NCI-H748 (cell line): ENCODE results near the gene BAK1.
"Not testable (repeated sequence)": the region's sequence is repeated elsewhere in the genome, so short reads cannot be mapped to it uniquely, and the experiment has no call there.

Experiments used
- DNase-seq: peaks from one replicate; lab custom pipeline; 2025; ENCODE audit not compliant: unreplicated experiment; lab: John Stamatoyannopoulos, UW

Gene BAK1

DNA sequence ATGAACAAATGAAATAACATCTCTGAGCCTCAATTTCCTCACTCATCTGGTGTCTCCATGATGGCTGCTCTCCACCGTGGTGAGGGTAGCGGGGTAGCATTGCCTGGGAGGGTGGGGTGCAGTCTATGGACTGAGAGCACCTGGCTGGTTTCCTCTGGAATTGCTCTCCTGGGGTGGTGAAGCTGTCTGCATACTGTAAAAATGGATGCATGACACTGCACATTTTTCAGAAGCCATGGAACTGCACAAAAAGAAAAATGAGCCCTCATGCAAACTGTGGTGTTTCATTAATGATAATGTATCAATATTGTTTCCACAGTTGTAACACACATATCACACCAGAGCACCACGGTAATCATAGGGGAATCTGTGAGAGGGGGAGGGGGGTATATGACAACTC, 28.9 kb upstream of the BAK1 start:
- DNase-seq, result no peak

DNA sequence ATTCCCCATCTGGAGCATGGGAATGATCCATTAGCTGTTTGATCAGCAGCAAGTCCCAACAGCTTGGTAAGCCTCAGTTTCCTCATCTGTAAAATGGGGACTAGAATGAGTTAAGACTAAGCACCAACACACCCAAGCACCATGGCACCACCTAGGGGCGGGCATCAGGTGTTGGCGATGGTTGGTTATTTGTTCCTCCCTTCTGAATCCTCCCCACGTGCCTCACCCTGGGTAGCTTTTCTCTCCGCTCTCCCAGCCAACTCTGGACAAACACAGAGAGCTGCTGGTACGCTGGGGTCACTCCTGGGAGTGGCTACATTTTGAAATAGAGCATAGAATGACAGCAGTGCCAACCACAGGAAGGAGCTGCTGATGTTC, 27.7 kb upstream of the BAK1 start:
- peak; percentile 27 for DNase-seq

DNA sequence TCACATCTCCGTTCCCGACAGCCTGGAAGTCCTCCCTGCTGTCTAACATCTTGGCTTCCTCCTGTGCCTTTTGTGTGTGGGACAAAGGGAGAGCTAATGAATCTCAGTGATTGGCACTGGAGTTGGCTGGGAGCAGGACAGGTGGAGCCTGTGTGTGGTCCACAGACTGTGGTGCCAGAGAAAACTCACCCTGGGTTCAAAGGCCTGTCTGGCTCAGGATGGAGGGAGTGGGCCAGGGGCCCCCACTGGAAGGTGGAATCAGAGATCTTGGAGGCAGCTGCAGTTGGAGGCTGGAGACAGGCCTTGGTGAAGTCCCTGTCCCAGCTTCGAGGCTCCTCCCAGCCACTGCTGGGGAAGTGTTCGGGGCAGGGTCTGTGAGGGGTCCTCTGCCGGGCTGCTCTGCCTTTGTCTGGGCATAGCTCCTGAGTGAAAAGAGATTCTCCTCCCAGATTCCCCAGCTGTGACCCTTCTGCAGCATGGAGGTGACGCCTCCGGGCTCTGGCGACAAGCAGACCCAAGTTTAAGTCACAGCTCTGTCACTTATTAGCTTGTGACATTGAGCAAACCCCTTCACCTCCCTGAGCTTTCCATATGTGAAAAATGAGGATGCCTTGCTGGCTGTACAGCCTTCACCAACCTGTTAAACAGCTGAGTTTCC, 27.2 kb upstream of the BAK1 start:
- no peak for DNase-seq

DNA sequence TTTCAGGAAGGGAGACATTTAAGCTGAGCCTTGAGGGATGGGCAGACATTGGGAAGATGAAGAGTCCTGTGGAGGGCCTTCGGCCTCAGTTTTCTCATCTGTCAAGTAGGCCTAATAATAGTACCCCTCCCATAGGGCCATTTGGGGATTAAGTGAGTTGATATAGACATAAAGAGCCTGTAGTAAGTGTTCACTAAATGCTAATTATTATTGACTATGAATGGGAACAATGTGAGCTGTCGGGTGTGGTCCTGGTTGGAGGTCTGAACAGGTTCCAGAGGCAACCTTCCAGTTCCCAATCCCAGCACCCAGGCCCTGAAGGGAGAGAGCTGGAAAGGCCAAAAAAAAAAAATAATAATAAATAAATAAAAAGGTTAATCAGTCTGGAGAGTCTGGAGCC, 26.6 kb upstream of the BAK1 start:
- DNase-seq, result no peak

DNA sequence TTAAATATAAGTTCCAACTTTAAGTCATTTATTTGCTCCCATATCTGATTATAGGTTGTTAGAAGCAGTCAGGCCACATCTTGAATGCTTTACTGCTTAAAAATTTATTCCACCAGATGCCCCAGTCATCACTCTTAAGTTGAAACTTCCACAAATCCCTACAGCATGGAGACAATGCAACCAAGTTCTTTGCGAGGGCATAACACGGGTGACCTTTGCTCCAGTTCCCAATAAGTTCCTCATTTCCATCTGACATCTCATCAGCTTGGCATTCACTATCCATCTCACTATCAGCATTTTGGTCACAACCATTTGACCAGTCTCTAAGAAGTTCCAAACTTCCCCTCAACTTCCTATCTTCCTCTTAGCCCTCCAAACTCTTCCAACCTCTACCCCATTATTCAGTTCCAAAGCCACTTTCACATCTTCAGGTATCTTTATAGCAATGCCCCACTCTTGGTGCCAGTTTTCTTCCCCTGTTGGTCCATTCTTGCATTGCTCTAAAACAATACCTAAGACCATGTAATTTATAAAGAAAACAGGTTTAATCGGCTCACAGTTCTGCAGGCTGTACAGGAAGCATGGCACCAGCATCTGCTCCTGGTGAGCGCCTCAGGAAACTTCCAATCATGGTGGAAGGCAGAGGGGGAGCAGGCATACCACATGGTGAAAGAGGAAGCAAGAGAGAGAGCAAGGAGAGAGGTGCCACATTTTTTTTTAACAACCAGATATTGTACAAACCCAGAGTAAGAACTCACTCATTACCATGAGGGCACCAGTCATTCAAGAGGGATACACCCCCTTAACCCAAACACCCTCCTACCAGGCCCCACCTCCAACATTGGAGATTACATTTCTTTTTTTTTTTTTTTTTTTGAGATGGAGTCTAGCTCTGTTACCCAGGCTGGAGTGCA, 25.1 kb upstream of the BAK1 start:
- no peak for DNase-seq

DNA sequence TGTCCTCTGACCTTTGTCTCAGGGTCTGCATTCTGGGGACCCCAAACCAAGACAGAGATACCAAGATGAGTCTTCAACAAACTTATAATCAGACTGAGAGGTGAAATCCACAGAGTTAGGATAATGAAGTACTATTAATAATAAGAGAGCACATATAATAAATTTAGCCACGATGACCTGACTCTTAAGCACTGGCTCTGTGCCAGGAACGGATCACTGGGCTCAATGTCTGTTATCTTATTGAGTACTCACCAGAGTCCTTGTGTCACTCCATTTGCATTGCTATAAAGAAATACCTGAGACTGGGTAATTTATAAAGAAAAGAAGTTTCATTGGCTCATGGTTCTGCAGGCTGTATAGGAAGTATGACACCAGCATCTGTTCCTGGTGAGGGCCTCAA, 22.1 kb upstream of the BAK1 start:
- no peak for DNase-seq

DNA sequence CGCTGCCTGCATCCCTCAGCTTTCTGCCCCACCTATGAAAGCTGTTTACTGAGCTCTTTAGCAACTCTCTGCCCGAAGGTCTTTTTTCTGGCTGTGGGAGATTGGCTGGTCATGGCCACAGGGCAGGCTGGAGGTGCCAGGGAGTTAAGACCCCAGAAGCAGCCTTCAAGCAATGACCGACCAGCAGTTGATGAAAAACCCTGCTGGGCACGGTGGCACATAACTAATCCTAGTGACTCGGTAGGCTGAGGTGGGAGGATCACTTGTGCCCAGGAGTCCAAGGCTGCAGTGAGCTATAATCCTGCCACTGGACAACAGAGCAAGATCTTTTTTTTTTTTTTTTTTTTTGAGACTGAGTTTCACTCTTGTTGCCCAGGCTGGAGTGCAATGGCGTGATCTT, 20.7 kb upstream of the BAK1 start:
- DNase-seq, result no peak

DNA sequence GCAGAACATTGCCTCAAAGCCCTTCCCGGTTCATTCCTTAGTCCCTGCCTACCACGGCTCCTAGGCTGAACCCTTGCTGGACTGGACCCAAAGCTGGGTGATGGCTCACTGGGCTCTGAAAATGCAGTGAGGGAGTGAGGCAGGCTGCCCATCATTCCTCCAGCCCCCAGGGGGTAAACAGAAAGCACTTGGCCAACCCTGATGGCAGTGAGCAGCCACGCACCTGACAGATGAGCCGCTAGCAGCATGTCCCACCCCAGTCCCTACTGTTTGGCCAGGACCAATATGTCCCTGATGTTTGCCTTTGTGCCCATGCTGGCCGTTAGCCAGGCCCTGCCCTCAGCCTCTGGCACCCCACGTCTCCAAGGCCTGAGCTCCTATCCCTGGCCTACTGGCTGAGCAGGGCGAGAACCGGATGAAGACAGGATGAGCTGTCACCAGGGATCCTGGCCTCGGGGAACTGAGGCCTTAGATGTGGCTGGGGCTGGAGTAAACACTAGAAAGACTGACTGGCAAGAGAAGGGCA, 19.4 kb upstream of the BAK1 start:
- DNase-seq, result peak; percentile 23

DNA sequence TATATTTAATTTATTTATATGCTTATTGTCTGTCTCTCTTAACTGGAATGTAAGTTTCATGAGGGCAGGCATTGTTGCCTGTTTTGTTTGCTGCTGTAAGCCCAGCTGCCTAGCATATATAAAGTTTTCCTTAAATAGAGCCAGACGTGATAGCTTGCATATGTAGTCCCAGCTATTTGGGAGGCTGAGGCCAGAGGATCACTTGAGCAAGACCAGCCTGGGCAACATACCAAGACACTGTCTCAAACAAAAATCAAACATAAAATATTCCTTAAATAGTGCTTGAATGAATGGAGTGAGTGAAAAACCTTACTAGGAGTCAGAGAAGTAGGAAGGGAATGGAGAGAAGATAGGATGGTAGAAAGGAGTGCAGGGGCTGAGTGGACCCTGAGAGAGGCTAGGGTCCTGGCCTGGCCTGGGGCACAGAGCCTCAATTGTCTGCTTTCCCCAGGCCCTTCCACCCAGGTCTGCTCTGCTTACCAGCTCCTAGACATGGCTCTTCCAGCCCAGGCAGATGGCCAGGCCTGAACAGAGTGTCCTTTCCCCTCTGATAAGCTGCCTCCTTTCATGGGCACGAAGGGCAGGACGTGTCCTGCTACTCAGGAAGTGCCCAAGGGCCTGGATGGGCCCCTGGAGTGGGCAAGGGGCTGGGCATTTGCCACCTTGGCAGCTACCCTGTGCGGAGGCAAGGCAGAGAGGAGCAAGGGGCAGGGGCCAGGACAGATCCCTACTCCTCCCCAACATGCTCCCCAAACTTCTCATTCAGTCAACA, 17.7 kb upstream of the BAK1 start:
- no peak for DNase-seq

DNA sequence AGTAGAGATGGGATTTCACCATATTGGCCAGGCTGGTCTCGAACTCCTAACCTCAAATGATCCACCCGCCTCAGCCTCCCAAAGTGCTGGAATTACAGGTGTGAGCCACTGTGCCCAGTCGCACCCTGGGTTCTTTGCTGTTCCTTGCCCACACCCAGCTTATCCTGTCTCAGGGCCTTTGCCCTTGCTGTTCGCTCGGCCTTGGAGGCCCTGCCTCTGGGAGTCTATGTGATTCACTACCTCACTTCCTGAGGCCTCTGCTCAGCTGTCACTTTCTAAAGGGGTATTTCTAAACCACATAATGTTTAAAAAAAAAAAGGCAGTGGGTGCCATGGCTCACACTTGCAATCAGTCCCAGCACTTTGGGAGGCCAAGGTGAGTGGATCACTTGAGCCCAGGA, 16.8 kb upstream of the BAK1 start:
- not testable (repeated sequence) for DNase-seq

DNA sequence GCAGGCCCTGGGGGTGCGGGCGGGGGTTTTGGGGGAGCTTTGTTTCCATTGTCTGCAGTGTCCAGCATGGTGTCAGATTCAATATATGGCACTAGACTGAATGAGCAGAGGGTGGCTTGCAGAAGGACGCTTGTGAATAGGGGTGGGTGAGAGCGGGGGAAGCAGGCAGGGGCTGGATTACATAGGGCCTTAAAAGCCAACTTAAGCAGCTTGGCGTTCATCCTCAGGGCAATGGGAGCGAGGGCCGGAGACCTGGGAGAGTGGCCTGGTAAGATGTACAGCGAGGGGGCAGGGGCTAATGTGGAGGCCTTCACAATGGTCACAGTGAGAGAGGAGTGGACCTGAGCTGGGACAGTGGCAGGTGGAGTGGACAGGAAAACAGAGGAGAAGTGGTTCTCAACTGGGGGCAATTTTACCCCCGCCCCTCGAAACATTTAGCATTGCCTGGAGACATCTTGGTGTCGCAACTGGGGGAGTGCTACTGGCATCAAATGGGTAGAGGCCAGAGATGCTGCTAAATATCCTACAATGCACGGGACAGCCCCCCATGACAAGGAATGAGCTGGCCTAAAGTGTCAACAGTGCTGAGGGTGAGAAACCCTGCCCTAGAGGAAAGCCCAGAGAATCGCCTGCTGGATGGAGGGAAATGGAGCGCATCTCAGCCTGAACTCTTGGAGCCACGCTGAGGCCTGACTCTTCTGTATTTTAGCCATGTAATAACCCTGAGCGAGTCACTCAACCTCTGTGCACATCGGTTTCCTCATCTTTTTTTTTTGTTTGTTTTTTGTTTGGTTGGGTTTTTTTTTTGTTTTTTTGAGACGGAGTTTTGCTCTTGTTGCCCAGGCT, 15.1 kb upstream of the BAK1 start:
- DNase-seq, result no peak

DNA sequence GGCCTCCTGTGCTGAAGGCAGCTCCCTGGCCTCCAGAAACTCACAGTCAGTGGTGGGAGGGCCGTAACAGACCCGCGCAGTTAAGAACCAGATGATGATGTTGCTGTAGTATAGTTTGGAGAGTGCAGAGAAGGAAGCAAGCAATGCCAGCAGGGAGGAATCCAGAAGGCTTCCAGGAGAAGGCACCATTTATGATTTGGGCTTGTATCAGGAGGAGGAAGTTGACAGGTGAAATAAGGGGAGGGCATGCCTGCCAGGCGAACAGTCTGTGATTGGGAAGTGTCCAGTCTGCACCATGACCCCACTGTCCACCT, 13.3 kb upstream of the BAK1 start:
- no peak for DNase-seq

DNA sequence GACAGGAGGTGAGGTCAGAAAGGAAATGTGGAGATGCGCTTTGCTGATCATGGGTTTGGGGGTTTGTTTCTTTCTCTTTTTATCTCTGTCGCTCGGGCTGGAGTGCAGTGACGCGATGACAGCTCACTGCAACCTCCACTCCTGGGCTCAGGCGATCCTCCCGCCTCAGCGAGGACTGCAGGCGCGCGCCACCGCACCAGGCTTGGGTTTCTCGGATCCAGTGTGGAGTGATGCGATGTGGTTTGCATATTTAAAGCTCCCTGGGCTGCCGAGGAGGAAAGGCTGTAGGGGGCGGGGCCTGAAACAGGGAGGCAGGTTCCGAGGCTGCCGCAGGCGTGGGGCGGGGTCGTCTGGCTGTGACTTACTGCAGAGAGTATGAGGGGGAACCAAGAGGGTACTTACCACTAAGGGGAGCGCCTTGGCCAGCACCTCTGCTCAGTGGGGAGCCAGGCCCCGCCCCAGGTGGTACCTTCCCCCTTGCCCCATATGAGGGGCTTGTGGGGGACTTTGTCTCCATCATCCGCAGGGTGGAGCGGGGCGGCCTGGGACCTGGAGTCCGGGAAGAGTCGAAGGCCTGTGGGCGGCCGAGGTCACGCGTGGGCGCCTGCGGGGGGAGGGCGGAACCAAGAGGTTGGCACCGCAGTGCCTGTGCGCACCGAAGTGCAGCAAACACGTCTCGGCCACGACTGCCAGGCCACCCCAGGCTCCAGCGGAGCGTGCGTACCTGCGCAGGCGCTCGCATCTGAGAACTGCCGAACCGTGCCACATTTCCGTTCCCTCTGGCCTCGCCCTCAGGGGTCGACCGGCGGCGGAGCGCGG, 12.7 kb upstream of the BAK1 start:
- DNase-seq, result no peak

DNA sequence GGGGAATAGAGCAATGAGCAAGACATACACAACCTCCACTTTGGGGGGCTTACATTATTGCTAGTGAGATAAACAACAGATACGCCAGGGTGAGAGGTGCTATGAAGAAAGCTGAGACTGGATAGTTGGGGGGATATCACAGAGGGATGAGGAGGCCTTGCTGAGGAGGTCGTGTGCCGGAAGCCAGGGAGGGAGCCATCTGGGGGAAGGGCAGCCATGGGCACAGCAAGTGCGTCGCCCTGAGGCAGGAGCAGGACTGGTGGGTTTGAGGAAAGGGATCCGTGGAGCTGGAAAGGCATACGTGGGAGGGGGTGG, 12.2 kb upstream of the BAK1 start:
- no peak for DNase-seq

DNA sequence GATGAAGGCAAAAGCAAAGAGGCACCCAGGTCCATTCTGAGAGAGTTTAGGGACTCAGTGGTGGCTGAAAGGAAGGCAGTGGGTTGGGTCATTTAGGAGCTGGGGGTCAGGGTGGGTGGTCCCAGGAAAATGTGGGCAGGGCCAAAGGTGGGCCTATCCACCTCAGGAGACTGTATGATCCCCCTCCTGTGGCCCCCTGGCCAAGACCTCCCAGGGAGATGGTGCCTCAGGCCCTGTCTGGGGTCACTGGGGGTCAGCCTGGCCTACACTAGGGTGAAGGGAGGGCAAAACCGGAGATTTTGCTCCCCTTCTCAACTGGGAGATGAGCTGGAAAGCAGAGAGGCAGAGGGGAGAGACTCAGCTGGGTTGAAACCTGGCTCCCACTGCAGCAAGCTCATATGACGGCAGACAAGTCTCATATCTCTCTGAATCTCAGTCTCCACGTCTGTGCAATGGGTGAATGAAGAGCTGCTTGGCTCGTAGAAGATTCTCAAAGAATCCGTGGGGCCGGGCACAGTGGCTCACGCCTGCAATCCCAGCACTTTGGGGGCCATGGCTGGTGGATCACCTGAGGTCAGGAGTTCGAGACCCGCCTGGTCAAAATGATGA, 11.5 kb upstream of the BAK1 start:
- no peak for DNase-seq

DNA sequence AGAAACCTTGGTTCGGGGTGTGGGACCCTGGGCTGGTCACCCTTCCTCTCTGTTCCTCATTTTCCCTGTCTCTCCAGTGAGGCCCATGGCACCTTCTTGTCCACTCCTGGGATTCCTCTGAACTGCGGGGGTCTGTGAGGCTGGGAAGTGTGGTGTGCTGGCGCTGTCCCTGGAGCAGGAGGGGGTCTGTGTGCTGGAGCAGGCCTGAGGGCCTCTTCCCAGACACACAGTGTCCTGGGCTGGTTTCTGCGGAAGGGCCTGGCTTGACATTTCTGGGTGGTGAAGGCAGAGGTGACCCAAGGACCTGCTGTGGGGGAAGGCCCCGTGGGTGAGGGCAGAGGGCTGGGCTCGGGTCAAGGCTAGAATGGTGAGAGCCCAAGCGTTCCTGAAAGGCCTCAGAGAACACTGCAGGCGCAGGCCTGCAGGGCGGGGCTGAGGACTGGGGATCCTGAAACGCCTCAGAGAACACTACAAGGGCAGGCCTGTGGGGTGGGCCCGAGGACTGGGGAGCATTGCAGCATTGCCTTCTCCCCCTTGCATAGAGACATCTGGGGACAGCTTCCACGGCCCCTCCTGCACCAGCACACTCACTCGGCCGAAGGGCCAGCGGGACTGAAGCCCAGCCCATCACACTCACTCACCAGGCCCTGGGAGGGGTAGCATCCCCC, 10.6 kb upstream of the BAK1 start:
- no peak for DNase-seq

DNA sequence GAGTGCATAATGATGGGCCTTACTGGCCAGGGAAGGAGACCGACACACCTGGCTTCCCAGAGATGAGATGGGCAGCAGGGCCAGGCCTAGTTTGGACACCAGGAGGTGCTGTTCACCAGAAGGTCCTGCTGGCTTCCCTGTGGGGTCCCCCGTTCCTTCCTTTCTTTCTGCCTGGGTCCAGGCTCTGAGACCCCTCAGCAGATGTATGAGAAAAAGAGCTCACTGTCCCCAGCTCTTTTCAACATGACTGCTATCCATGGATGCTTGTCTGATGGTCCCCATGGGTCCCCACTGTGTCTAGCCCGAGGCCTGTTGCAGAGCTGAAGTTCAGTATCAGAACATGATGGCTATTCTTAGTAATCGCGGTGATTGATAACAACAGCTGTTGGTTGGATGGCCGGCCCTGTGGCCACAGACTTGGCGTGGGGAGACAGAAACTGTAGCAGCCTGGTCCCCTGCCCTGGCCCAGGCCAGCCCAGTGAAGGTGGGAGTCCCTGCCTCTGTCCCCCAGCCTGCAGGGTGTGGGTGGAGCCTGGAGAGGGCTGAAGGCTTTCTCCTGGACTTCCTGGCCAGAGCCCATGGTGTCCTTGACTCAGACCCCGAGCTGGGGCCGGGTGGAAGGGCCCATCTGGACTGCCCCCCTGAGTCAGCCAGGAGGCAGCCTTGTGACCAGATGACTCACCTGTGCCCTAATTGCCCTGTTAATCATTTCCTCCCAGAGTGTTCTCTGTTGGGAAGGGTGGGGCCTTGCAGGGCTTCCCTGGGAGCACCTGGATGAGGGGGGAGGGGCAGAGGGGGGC, 9.9 kb upstream of the BAK1 start:
- DNase-seq, result peak; percentile 71

DNA sequence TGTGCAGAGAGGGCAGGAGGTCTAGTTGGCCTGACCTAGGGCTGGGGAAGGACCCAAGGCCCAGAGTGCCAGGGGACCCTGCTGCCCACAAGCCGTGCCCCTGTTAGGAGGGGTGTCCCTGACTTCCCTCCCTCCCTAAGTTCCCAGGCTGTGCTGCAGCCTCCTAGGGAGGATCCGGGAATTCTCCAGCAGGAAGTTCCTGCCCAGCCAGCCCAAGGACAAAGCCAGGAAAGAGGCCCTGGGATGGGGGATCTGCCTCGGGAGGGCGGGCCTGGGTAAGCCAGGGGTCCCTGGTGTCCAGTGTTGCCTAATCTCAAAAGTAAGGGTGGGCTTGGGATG, 9.3 kb upstream of the BAK1 start:
- no peak for DNase-seq

DNA sequence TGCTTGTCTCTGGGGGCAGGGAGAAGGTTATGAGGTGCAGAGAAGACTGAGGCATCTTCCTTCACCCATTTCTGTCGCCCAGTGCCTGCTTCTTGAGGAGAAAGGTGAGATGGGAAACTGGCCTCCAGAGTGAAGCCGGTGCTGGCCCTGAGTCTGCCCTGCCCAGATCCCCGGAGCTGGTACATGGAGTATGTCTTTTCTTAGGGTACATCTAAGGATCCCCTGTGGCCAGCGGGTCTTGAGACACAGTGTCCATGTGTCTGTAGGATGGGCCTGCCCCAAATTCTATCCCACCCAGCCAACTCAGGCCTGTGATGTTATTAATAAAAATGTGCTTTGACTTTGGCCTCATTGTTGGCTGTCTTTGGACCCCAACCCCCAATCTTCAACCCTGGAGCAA, 8.8 kb upstream of the BAK1 start:
- DNase-seq, result no peak
